GM13977 (cell line): ENCODE results near the gene MYRIP.

ENCODE experiments used
- DNase-seq: peaks from one replicate; pipeline ENCODE4 v3.0.0; 2012; ENCODE audit warnings: low spot score
- CTCF ChIP-seq: IDR thresholded peaks from 2 replicates; pipeline ENCODE4 v1.5.1; 2012; ENCODE audit warnings: mild to moderate bottlenecking, control low read depth; ENCODE audit not compliant: insufficient read depth; ENCODE audit errors: extremely low read depth, missing control alignments
- in situ Hi-C: fragments of 300-500 bp; cut with MboI; formaldehyde crosslinking; loops from one replicate; pipeline ENCODE4 v1.12.0; 2022; ENCODE audit warnings: low sequenced_read_pairs, low pct_unique_long_range_greater_than_20kb, mixed read lengths, inconsistent platforms; ENCODE audit not compliant: unreplicated experiment

Gene MYRIP

GRCh38 chr3:39937315-39937714 lies 127.9 kb downstream of the MYRIP start:
- TF ChIP-seq CTCF: no peak
- in situ Hi-C loops: no loop called here

GRCh38 chr3:39937874-39938273 lies 128.5 kb downstream of the MYRIP start:
- no peak for TF ChIP-seq CTCF
- no peak for DNase-seq
- in situ Hi-C loops: no loop called here

More at GRCh38 chr3:39937315-39937714, 127.9 kb downstream of the MYRIP start:
- DNase-seq: no peak

- no peak for DNase-seq
- TF ChIP-seq CTCF: no peak
- in situ Hi-C loops: no loop called here
Observed at GRCh38 chr3:39941931-39942330, 132.5 kb downstream of the MYRIP start.

GRCh38 chr3:39960515-39961191 lies 151.2 kb downstream of the MYRIP start:
- no peak for TF ChIP-seq CTCF
- no peak for DNase-seq
- in situ Hi-C loops: no loop called here

- TF ChIP-seq CTCF: no peak
- in situ Hi-C loops: no loop called here
- no peak for DNase-seq
Observed at GRCh38 chr3:39961230-39961629, 151.8 kb downstream of the MYRIP start.

- in situ Hi-C loops: no loop called here
- no peak for TF ChIP-seq CTCF
- no peak for DNase-seq
Observed at GRCh38 chr3:39962581-39962980, 153.2 kb downstream of the MYRIP start.
